ENCODE measurements around the gene TOB1. TPM values are rescaled to one million over a fixed set of nuclear protein-coding genes. Genes with fewer than 3 reads are reported as not detected.
"Not testable (repeated sequence)": the region's sequence is repeated elsewhere in the genome, so short reads cannot be mapped to it uniquely, and the experiment has no call there.

The TOB1 gene
- total RNA-seq, 1 experiment from 2014 or later, result 31.6 TPM

GRCh38 chr17:50861334-50861676, 4.8 kb downstream of the TOB1 start:
- Histone ChIP-seq H3K23me2 (ENCODE audit: insufficient read length, low read depth, low read length, poor library complexity, severe bottlenecking) (peaks cover 4% of the 10 kb centered on the region), H3K79me2 (ENCODE audit: insufficient read depth, low read length) (peaks cover 7% of the 10 kb centered on the region; the same call in 1 of the 2 replicates), H2BK5ac (ENCODE audit: insufficient read length, low read length) (no peak overlapping the region), H3K18ac (ENCODE audit: insufficient read length, low read depth, low read length) (no peak overlapping the region), H3T11ph (ENCODE audit: low read length) (no peak overlapping the region), H3K23ac (ENCODE audit: insufficient read length, low read depth, low read length) (no peak overlapping the region), H3K56ac (ENCODE audit: insufficient read length, low read depth, low read length) (no peak overlapping the region), H4K8ac (replicated peaks; ENCODE audit: insufficient read length, low read depth, low read length) (no peak overlapping the region), H2BK120ac (ENCODE audit: low read depth, low read length, poor library complexity, severe bottlenecking) (no peak overlapping the region), H3K4me1 (ENCODE audit: insufficient read depth, low read length) (no peaks in the 10 kb centered on the region), H2BK12ac (ENCODE audit: insufficient read length, low read depth, low read length) (no peak overlapping the region), H2BK15ac (ENCODE audit: low read depth, low read length) (no peak overlapping the region), H3K79me1 (ENCODE audit: insufficient read depth, low read depth, low read length, poor library complexity, severe bottlenecking) (peaks cover 3% of the 10 kb centered on the region), H3K27ac (ENCODE audit: insufficient read length, low read depth, low read length) (no peak overlapping the region), H2AFZ (ENCODE audit: low read length) (no peak overlapping the region), H3K9ac (ENCODE audit: extremely low read depth, insufficient read length, low read length) (no peak overlapping the region), H2BK20ac (ENCODE audit: low read depth, low read length, poor library complexity, severe bottlenecking) (no peak overlapping the region), H2AK5ac (ENCODE audit: insufficient read length, low read length) (no peak overlapping the region), H3K9me3 (ENCODE audit: control insufficient read depth, low read depth, low read length) (no peaks in the 10 kb centered on the region), H4K91ac (ENCODE audit: insufficient read length, low read depth, low read length) (no peak overlapping the region), H3K4me2 (ENCODE audit: insufficient read depth, insufficient read length, low read length) (no peak overlapping the region), H3K4ac (ENCODE audit: low read depth, low read length) (no peak overlapping the region), H3K27me3 (ENCODE audit: insufficient read depth, low read length) (no peaks in the 10 kb centered on the region), H4K20me1 (ENCODE audit: control insufficient read depth, insufficient read depth, insufficient read length) (no peaks in the 10 kb centered on the region), H3K14ac (ENCODE audit: insufficient read depth, low read length) (no peak overlapping the region), H4K5ac (ENCODE audit: insufficient read length, low read depth, low read length) (no peak overlapping the region)
- Mint-ChIP-seq H3K27me3 (ENCODE audit: low read depth) (no peaks in the 10 kb centered on the region; the same call in 1 of the 2 replicates), H3K36me3 (ENCODE audit: insufficient read depth in 1 of 3, low read depth in 3 of 3) (peaks cover 8 to 26% (median 22%) of the 10 kb centered on the region in 3 experiments; a peak in 6 of 7 replicates), H3K4me1 (peaks cover 16 to 22% of the 10 kb centered on the region in 2 experiments), H3K9me3 (no peaks in the 10 kb centered on the region; a peak in 1 of 5 replicates), H3K4me3 (no peak overlapping the region), H3K27ac (peak overlapping the region in 1 of 3 experiments; percentile 7; a peak in 2 of 7 replicates)
- WGBS (ENCODE audit: extremely low coverage, insufficient read length, low lambda C conversion rate), result no CpG with 5 or more reads among the region's 2 CpGs
- no peak for TF ChIP-seq CTCF (conservative IDR thresholded peaks at IDR 0.05)
- DNase-seq, result no peak

DNA sequence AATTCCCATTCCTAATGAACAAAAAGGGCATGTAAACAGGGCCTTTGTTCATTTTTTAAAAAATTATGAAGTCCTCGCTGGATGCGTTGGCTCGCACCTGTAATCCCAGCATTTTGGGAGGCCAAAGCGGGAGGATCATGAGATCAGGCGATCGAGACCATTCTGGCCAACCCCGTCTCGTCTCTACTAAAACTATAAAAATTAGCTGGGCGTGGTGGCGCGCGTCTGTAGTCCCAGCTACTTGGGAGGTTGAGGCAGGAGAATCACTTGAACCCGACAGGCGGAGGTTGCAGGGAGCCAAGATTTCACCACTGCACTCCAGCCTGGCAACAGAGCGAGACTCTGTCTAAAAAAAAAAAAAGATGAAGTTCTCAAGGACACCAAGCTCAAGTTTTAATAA, 6.4 kb downstream of the TOB1 start:
- not testable (repeated sequence) for H3K27me3 Mint-ChIP-seq (ENCODE audit: low read depth)

More for the DNA sequence above, 6.4 kb downstream of the TOB1 start:
- H2BK20ac ChIP-seq (ENCODE audit: low read depth, low read length, poor library complexity, severe bottlenecking); H3K27ac ChIP-seq (ENCODE audit: insufficient read length, low read depth, low read length); H2AFZ ChIP-seq (ENCODE audit: low read length); H3K9me3 Mint-ChIP-seq; H3K4me1 ChIP-seq (ENCODE audit: insufficient read depth, low read length); H2AK5ac ChIP-seq (ENCODE audit: insufficient read length, low read length); H3K4me2 ChIP-seq (ENCODE audit: insufficient read depth, insufficient read length, low read length); H2BK15ac ChIP-seq (ENCODE audit: low read depth, low read length); H4K20me1 ChIP-seq (ENCODE audit: control insufficient read depth, insufficient read depth, insufficient read length); H3K27me3 ChIP-seq (ENCODE audit: insufficient read depth, low read length); H2BK120ac ChIP-seq (ENCODE audit: low read depth, low read length, poor library complexity, severe bottlenecking); H3K23me2 ChIP-seq (ENCODE audit: insufficient read length, low read depth, low read length, poor library complexity, severe bottlenecking); H3K14ac ChIP-seq (ENCODE audit: insufficient read depth, low read length); H4K8ac ChIP-seq (replicated peaks; ENCODE audit: insufficient read length, low read depth, low read length); H3K4ac ChIP-seq (ENCODE audit: low read depth, low read length); H3K79me2 ChIP-seq (ENCODE audit: insufficient read depth, low read length); H2BK5ac ChIP-seq (ENCODE audit: insufficient read length, low read length); H3K79me1 ChIP-seq (ENCODE audit: insufficient read depth, low read depth, low read length, poor library complexity, severe bottlenecking); H3K27ac Mint-ChIP-seq; H3K9ac ChIP-seq (ENCODE audit: extremely low read depth, insufficient read length, low read length); H3T11ph ChIP-seq (ENCODE audit: low read length); H2BK12ac ChIP-seq (ENCODE audit: insufficient read length, low read depth, low read length); H4K5ac ChIP-seq (ENCODE audit: insufficient read length, low read depth, low read length); H3K18ac ChIP-seq (ENCODE audit: insufficient read length, low read depth, low read length); H3K56ac ChIP-seq (ENCODE audit: insufficient read length, low read depth, low read length); H3K9me3 ChIP-seq (ENCODE audit: control insufficient read depth, low read depth, low read length); H4K91ac ChIP-seq (ENCODE audit: insufficient read length, low read depth, low read length); H3K23ac ChIP-seq (ENCODE audit: insufficient read length, low read depth, low read length); H3K4me3 Mint-ChIP-seq: not testable (repeated sequence)
- peaks cover 8 to 26% (median 22%) of the 10 kb centered on the region in 3 experiments; a peak in 6 of 7 replicates for H3K36me3 Mint-ChIP-seq (ENCODE audit: insufficient read depth in 1 of 3, low read depth in 3 of 3)
- no CpG with 5 or more reads among the region's 15 CpGs for WGBS (ENCODE audit: extremely low coverage, insufficient read length, low lambda C conversion rate)
- peaks cover 16 to 19% of the 10 kb centered on the region in 2 experiments for H3K4me1 Mint-ChIP-seq
- DNase-seq, result peak; percentile 14

Data from H9 (cell line).